Memory B cell (primary cell): ENCODE data around the gene SRCIN1.
A peak's percentile ranks its signal among the peaks of the same experiment; 100 is the strongest.

ENCODE experiments used
- ATAC-seq: fragments of 150-1000 bp; cut with Tn5 transposase; 2 replicates; pipeline ENCODE4 v1.10.0; 2021; ENCODE audit warnings: low read depth, mild to moderate bottlenecking, moderate library complexity
- DNase-seq, 2 donors: peaks; one replicate each; pipeline ENCODE4 v3.0.0; 2022; ENCODE audit warnings: low spot score in 2 of 2
- H3K27ac Mint-ChIP-seq: one replicate; pipeline ENCODE4 v1.8.0; 2022; ENCODE audit warnings: mild to moderate bottlenecking, moderate library complexity, mixed read lengths
- H3K27me3 Mint-ChIP-seq: one replicate; pipeline ENCODE4 v1.8.0; 2022; ENCODE audit warnings: mixed read lengths
- H3K36me3 Mint-ChIP-seq: one replicate; pipeline ENCODE4 v1.8.0; 2022; ENCODE audit warnings: mild to moderate bottlenecking, mixed read lengths
- H3K4me1 Mint-ChIP-seq: one replicate; pipeline ENCODE4 v1.8.0; 2022; ENCODE audit warnings: mixed read lengths
- H3K4me3 Mint-ChIP-seq: one replicate; pipeline ENCODE4 v1.8.0; 2022; ENCODE audit warnings: mild to moderate bottlenecking, moderate library complexity, mixed read lengths
- H3K9me3 Mint-ChIP-seq: one replicate; pipeline ENCODE4 v1.8.0; 2022; ENCODE audit warnings: mixed read lengths

Gene SRCIN1

DNA sequence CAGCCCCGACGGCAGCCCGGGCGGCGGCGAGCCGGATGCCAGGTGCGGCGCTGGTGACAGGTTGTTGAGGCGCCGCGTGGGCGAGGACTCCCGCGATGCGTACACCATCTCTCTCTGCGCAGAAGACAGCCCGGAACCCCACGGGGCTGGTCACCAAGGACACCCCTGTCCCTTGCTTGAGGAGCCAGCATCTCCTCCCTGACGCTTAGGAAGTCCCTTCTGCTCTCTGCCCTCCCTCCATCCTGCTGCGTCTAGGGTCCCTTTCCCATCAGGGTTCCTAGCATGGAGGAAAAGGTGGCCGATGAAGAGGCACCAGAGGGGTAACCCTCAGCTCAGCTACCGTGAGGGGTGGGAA lies 43.6 kb downstream of the SRCIN1 start:
- no peak overlapping the region for H3K27ac Mint-ChIP-seq
- no peaks in the 10 kb centered on the region for H3K36me3 Mint-ChIP-seq
- H3K9me3 Mint-ChIP-seq, result no peaks in the 10 kb centered on the region
- DNase-seq (no peak), ATAC-seq (no peak)
- peaks cover 31% of the 10 kb centered on the region for H3K4me1 Mint-ChIP-seq
- peaks cover 30% of the 10 kb centered on the region for H3K27me3 Mint-ChIP-seq
- no peak overlapping the region for H3K4me3 Mint-ChIP-seq

DNA sequence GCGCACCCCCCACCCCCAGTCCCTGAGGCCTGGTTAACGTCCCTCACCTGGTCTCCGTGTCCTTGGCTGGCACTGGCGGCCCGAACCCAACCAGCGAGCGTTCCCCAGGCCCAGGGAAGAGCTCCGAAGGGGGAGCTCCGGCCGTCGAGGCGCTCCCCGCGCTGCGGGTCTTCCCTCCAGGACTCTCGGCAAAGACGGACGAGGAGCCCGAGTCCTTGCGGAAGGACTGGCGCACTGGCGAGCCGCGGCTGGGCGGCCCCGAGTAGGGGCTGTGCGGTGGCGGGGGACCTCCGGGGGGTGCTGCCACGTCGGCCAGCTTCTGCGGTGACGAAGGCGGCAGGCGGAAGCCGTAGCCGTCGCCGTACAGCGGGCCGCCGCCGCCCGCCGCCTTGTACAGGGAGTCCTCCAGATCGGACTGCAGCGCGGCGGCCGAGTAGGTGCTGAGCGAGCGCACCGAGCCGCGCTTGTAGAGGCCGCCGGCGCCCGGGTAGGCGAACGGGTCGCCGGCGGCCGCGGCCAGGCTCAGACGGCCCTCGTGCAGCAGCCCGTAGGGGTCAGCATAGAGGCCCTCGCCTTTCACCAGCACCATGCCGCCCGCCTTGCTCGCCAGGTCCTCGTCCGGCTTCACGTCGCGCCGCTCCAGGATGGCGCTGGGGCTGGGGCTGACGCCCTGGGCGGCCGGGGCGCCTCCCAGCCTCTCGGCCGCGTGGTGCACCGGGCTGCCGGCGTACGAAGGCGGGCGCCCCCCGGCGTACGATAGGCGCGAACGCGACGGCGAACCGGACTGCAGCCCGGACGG lies 44.1 kb downstream of the SRCIN1 start:
- Mint-ChIP-seq H3K27me3 (peaks cover 25% of the 10 kb centered on the region), H3K4me3 (no peak overlapping the region)

DNA sequence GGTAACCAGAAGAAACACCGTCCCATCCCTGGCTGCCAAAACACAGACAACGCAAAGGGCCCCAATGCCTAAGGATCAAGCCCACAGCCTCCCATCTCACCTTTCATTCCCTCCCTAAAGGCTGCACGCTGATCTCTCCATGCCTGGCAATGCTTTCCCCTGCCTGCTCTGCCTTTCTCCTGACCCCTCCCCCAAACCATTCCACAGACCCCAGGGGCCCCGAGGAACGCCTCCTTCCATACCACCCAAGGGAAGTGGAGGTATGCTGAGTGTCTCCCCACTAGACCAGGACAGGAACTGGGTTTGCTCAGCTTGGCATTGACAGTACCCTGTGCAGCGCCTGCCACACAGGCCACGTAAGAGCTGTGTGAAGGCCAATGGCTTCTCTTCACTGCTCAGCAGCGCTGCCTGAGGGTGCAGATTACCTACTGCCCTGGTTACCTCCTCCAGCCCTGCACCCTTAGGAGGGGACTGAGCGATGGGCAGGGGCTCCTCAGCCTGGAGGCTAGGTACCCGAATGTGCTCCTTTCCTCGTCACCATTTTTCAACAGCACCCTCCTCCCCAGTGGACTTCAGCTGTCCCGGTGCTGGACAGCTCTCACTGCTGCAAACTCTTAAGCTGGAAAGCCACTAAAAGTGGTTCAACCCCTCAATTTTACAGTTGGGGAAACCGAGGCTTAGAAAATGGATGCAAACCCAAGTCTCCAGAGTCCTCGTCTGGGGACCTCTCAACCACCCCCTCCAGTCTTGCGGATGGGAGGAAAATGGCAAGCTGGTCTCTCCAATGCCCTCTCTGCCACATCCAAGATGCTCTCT lies 45.0 kb downstream of the SRCIN1 start:
- no peak overlapping the region for H3K27ac Mint-ChIP-seq
- peaks cover 29% of the 10 kb centered on the region for H3K4me1 Mint-ChIP-seq
- H3K27me3 Mint-ChIP-seq, result peaks cover 22% of the 10 kb centered on the region
- H3K9me3 Mint-ChIP-seq, result no peaks in the 10 kb centered on the region
- peak overlapping the region; percentile 53 for H3K4me3 Mint-ChIP-seq
- DNase-seq, result no peak
- H3K36me3 Mint-ChIP-seq, result no peaks in the 10 kb centered on the region
- ATAC-seq, result no peak

More for the DNA sequence above, 44.1 kb downstream of the SRCIN1 start:
- peaks cover 31% of the 10 kb centered on the region for H3K4me1 Mint-ChIP-seq
- H3K27ac Mint-ChIP-seq, result no peak overlapping the region
- DNase-seq (no peak), ATAC-seq (no peak)
- no peaks in the 10 kb centered on the region for H3K36me3 Mint-ChIP-seq
- H3K9me3 Mint-ChIP-seq, result no peaks in the 10 kb centered on the region

DNA sequence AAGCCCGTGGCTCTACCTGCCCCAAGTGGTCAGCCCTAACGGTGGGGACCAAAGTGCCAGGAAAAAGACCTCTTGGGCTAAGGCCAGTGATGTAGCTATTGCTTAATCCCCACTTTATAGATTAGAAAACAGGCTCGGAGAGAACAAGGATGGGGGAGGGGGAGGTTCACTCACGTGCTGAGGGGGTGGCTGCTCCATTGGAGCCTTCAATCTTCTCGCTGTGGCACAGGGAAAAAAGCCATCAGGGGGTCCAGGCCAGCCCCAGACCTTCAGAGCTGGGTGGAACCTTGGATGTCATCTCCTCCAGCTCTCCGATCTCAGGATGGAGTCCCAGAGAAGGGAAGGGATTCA lies 45.9 kb downstream of the SRCIN1 start:
- H3K4me1 Mint-ChIP-seq, result peaks cover 29% of the 10 kb centered on the region
- no peaks in the 10 kb centered on the region for H3K36me3 Mint-ChIP-seq
- DNase-seq, result no peak
- no peak for ATAC-seq
- H3K27me3 Mint-ChIP-seq, result peaks cover 19% of the 10 kb centered on the region
- H3K4me3 Mint-ChIP-seq, result peak overlapping the region; percentile 96
- no peak overlapping the region for H3K27ac Mint-ChIP-seq
- no peaks in the 10 kb centered on the region for H3K9me3 Mint-ChIP-seq

DNA sequence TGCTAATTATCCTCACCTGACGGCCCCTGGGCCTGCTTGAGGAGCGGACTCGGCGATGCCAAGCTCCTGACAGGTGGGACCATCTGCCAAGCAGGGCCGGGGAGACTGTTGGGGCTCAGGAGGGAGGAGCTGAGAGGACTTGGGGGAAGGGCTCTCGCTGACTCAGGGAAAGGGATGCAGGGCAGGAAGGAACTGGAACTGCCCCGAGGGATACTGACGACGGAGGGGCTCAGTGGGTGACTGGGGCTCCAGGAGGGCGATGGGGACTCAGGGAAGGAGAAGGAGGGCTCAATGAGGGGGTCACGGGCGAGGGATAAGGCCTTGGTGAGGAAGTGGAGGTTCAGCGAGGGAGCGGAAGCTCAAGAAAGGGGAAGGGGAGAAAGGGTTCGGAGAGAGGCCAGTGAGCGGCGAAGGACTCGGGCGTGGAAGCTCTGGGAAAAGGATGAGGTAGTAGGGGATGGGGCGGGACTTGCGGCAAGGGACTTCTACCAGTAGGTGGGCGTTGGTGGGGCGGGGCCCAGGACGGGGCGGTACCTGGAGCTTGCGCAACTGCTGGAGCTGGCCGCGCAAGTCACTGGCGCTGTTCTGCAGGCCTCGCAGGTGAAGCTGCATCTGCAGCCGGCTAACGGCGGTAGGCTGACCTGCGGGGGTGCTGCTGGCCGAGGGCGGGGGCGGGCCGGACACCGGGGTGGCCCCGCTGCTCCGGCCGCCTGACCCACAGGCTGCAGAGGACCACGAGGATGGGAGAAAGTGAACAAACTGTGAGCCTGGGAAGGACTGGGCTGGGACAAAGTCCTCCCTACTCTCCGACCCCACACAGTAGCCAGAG lies 46.5 kb downstream of the SRCIN1 start:
- H3K9me3 Mint-ChIP-seq, result no peaks in the 10 kb centered on the region
- peak; percentile 82 for ATAC-seq
- peak overlapping the region; percentile 96 for H3K4me3 Mint-ChIP-seq
- H3K36me3 Mint-ChIP-seq, result no peaks in the 10 kb centered on the region
- peak; percentile 80 to 82 for DNase-seq
- H3K27ac Mint-ChIP-seq, result peak overlapping the region; percentile 74
- peaks cover 27% of the 10 kb centered on the region for H3K4me1 Mint-ChIP-seq
- H3K27me3 Mint-ChIP-seq, result peaks cover 16% of the 10 kb centered on the region

DNA sequence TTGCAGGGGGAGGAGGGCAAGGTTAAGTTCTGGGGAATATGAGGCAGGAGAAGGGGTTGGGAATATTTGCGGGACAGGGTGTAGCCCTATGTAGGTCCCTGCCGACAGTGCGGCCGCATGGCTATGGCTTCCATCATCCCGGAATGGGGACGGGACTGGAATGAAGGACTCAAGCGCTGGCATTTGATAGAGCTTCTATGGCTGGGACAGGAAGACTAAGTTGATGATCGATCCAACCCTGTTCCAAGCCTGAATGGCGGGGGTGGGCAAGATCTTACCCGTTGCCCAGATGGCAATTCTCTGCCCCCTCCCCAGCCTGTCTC lies 47.1 kb downstream of the SRCIN1 start:
- H3K27me3 Mint-ChIP-seq, result peaks cover 14% of the 10 kb centered on the region
- peak overlapping the region; percentile 96 for H3K4me3 Mint-ChIP-seq
- H3K4me1 Mint-ChIP-seq, result peaks cover 25% of the 10 kb centered on the region
- peak overlapping the region; percentile 74 for H3K27ac Mint-ChIP-seq
- no peaks in the 10 kb centered on the region for H3K36me3 Mint-ChIP-seq
- ATAC-seq (peak; percentile 31), DNase-seq (no peak)
- H3K9me3 Mint-ChIP-seq, result no peaks in the 10 kb centered on the region

DNA sequence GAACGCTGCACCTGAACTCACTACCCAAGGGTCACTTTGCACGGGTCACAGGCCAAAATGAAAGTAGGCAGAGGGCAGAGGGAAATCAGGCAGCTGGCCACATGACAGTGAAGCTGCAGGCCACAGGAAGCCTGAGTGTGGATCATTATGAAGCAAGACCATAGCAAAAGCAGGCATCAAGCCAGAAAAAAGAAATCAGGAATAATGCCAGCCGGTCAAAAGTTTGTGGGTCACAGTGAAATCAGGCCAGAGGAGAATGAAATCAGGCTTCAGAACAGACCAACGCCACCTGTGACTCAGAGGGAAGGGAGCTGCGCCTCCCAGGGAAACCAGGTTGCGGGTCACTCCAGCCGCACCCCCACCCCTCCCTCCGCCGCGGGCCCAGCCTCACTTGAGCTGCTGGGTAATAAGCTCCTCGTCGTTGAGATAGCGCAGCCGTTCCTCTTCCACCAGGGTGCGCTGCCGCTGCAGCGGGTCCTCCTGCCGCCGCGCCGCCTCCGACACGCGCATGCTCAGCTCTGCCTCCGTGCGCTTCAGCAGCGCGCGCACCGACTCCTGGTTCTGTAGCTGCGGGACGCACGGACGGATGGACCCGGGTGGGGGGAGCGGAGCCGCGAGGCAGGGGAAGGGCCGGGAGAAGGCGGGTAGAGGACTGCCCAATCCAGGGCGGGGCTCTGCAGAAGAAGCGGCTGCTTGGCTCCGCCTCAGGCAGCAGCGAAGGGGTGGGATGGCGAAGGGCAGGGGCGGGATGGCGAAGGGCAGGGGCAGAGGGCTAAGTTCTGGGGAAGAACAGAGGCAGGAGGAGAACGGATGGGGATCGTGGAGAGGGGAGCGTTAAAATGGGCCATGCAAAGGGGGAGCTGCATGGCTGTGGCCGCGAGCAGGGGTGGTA lies 47.7 kb downstream of the SRCIN1 start:
- Mint-ChIP-seq H3K36me3 (no peaks in the 10 kb centered on the region), H3K4me1 (peaks cover 22% of the 10 kb centered on the region), H3K4me3 (peak overlapping the region; percentile 96), H3K9me3 (no peaks in the 10 kb centered on the region), H3K27ac (no peak overlapping the region), H3K27me3 (peaks cover 10% of the 10 kb centered on the region)
- DNase-seq, result peak; percentile 84 to 87
- ATAC-seq, result peak; percentile 71

DNA sequence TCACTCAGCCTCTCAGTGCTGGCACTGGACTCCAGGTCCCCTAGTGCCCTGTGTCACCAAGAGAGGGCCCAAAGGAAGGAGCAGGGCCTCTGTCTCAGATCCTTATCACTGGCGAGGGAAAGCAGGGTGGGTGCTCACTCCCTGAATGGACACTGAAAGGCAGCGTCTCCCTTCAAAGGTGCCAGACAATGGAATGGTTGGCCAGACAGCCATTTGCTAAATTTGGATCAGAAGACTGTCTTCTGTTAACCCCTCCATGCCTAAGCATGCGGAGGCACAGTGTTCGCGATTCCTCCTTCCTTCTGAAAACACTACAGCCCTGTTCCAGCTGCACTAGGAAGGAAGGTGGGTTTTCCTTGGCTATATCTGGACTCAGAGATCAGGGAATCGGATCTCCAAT lies 48.4 kb downstream of the SRCIN1 start:
- DNase-seq (no peak), ATAC-seq (no peak)
- H3K4me1 Mint-ChIP-seq, result peaks cover 21% of the 10 kb centered on the region
- H3K27me3 Mint-ChIP-seq, result peaks cover 9% of the 10 kb centered on the region
- no peaks in the 10 kb centered on the region for H3K9me3 Mint-ChIP-seq
- no peaks in the 10 kb centered on the region for H3K36me3 Mint-ChIP-seq
- H3K27ac Mint-ChIP-seq, result no peak overlapping the region
- peak overlapping the region; percentile 43 for H3K4me3 Mint-ChIP-seq

DNA sequence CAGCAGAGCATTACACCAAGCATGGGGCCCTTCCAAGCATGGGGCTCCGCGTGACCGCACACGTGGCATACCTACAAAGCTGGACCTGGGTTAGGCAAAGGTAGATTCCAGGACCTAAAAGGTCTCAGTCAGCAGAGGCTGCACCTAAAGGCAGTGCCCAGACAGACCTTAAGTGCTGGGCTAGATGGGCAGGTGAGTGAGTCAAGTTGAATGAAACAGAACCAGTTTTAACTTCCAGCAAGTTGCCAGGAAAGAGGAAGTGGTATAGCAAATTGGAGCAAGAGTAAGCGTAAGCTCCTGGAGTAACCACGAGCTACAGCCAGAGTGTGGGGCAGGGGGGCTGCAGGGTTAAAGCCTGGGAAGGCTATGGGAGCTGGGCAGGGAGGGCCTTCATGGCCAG lies 49.5 kb downstream of the SRCIN1 start:
- Mint-ChIP-seq H3K4me1 (peaks cover 19% of the 10 kb centered on the region), H3K4me3 (no peak overlapping the region), H3K9me3 (no peaks in the 10 kb centered on the region), H3K27me3 (peaks cover 12% of the 10 kb centered on the region), H3K27ac (no peak overlapping the region), H3K36me3 (no peaks in the 10 kb centered on the region)
- DNase-seq (no peak), ATAC-seq (no peak)

DNA sequence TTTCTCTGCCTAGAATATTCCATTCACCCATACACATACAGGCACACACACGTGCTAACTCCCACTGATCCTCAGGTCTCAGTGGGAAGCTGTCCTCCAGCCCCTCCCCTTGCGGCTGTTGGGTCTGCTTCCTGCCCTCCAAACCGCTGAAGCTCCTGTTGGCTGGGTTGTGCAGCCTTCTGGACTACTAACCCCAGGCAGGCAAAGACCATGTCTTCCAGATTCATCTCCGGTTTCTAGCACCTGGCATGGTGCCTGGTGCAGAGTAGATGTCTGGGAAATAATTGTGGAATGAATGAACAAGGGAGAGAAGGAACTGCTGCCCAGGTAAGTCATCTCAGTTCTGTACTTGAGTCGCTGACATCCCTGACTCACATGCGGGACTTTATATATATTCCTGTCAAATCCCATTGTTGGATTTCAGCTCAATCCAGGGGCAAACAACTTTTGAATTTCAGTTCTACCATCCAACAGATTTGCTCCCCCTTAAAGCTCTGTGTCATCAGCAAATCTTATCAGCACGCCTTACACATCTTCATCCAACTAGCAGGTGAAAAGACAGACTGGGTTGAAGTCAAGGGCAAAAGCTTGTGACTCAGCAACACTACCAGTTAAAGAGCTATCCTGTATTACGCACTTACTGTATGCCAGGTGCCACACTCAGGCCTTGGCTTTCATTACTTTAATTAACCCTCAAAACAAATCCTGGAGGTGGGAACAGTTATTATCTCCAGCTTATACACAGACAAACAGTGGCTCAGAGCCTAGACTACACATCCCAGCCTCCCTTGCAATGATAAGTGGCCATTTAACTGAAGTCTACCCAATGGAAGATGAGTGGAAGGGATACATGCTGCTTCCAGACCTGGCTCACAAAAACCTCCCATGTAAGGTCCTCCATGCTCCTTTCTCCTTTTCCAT lies 51.1 kb downstream of the SRCIN1 start:
- no peaks in the 10 kb centered on the region for H3K9me3 Mint-ChIP-seq
- ATAC-seq (no peak), DNase-seq (no peak)
- H3K4me1 Mint-ChIP-seq, result peaks cover 13% of the 10 kb centered on the region
- H3K27me3 Mint-ChIP-seq, result peaks cover 11% of the 10 kb centered on the region
- H3K27ac Mint-ChIP-seq, result no peak overlapping the region
- H3K36me3 Mint-ChIP-seq, result no peaks in the 10 kb centered on the region
- H3K4me3 Mint-ChIP-seq, result no peak overlapping the region

DNA sequence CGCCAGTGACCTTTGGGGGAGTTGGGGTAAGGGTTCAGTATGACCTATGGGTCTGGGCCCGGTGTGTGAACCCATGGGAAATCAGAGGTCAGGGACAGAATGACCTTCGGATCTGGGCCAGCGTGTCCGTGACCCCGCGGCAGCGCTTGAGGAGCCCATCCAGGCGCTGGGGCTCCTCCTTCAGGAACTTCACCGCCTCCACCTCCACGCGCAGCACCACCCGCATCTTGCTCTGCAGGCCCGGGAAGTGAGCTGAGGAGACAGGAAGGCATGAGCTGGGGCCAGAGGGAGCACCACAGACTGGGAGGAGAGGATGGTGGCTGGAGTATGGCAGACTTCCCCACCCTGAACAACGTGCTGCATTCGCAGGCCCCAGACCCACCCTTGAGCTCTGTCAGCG lies 53.4 kb downstream of the SRCIN1 start:
- H3K9me3 Mint-ChIP-seq, result no peaks in the 10 kb centered on the region
- H3K36me3 Mint-ChIP-seq, result no peaks in the 10 kb centered on the region
- H3K27me3 Mint-ChIP-seq, result peaks cover 19% of the 10 kb centered on the region
- H3K4me1 Mint-ChIP-seq, result no peaks in the 10 kb centered on the region
- ATAC-seq (no peak), DNase-seq (no peak)
- H3K4me3 Mint-ChIP-seq, result no peak overlapping the region
- no peak overlapping the region for H3K27ac Mint-ChIP-seq

DNA sequence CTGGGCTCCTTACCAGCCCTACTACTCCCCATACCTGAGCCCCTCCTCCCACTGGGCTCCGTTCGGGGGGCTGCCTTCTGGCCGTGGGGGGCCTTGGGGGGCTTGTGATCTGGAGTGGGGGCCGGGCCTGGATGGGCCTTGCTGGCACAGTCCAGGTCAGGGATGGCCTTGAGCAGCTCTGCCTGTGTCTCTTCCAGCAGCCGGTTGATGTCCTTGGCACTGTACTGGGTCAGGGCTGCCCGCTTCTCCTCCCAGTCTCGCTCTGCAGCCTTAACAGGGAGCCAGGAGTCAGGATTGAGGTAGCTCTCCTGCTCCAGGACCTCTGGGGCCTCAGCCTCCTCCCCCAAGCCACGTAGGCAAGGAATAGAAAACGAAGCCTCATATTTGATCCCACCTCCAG lies 54.6 kb downstream of the SRCIN1 start:
- no peak for DNase-seq
- Mint-ChIP-seq H3K36me3 (no peaks in the 10 kb centered on the region), H3K4me3 (no peak overlapping the region), H3K27ac (no peak overlapping the region), H3K27me3 (peaks cover 24% of the 10 kb centered on the region), H3K4me1 (no peaks in the 10 kb centered on the region), H3K9me3 (no peaks in the 10 kb centered on the region)
- no peak for ATAC-seq

DNA sequence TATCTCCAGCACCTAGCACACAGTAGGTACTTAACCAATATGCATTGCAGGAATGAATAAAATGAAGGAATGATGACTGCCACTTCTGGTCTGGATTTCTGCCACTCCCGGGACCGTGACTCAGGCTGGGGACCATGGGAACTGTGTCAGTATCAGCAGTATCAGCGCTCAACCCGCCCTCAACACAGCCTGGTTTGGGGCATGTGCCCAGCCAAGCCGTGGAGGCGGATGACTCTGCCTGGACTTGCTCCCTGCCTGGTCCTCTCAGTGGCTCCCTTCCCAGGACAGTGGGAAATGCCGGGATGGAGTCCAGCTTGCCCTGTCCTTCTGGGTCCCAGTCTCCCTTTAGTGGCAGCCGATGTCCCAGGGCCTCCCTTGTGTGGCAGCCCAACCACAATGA lies 55.1 kb downstream of the SRCIN1 start:
- no peak for ATAC-seq
- H3K9me3 Mint-ChIP-seq, result no peaks in the 10 kb centered on the region
- no peak overlapping the region for H3K4me3 Mint-ChIP-seq

More for the DNA sequence above, 55.1 kb downstream of the SRCIN1 start:
- H3K4me1 Mint-ChIP-seq, result no peaks in the 10 kb centered on the region
- no peak overlapping the region for H3K27ac Mint-ChIP-seq
- H3K27me3 Mint-ChIP-seq, result peaks cover 24% of the 10 kb centered on the region
- DNase-seq, result no peak
- H3K36me3 Mint-ChIP-seq, result no peaks in the 10 kb centered on the region
